GM18909 (cell line): ENCODE measurements around the gene IFNGR1.
A peak's percentile ranks its signal among the peaks of the same experiment; 100 is the strongest.

Experiments used
- ATAC-seq: cut with Tn5 transposase; IDR thresholded peaks from one replicate; pipeline ENCODE4 v1.9.1; 2021; ENCODE audit warnings: mild to moderate bottlenecking; ENCODE audit not compliant: unreplicated experiment, poor library complexity

IFNGR1 gene

GRCh38 chr6:137181891-137182653 is 37.1 kb downstream of the IFNGR1 start:
- ATAC-seq, result no peak

- no peak for ATAC-seq
Observed at GRCh38 chr6:137177611-137178010, 41.6 kb downstream of the IFNGR1 start.

GRCh38 chr6:137176729-137177128 is 42.5 kb downstream of the IFNGR1 start:
- no peak for ATAC-seq

- no peak for ATAC-seq
Observed at GRCh38 chr6:137175868-137176245, 43.3 kb downstream of the IFNGR1 start.

GRCh38 chr6:137175157-137175867 is 43.9 kb downstream of the IFNGR1 start:
- ATAC-seq, result no peak

DNA sequence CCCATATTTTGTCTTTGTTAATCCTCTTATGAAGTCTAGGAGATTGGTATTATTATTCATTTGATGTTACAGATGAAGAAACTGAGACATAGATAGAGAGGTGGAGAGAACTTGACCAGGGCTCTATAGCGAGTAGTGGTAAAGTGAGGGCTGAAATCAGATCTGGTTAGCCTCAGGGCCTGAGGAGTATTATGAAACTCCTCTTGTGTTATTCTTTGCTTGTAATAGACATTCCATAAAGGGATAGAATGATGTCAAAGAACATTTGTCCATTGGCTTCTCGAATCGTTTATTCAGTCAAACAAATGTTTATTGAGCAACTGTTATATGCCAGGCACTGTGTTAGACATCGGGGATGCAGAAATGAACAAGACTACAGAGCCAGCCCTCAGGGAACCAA is 45.7 kb downstream of the IFNGR1 start, which contains the start of gene IL22RA2:
Gene IL22RA2 (minus strand): TSS at position 144 of the 400 bp plus-strand sequence. CDS start 11,895 bp downstream, outside the sequence.
- no peak for ATAC-seq

DNA sequence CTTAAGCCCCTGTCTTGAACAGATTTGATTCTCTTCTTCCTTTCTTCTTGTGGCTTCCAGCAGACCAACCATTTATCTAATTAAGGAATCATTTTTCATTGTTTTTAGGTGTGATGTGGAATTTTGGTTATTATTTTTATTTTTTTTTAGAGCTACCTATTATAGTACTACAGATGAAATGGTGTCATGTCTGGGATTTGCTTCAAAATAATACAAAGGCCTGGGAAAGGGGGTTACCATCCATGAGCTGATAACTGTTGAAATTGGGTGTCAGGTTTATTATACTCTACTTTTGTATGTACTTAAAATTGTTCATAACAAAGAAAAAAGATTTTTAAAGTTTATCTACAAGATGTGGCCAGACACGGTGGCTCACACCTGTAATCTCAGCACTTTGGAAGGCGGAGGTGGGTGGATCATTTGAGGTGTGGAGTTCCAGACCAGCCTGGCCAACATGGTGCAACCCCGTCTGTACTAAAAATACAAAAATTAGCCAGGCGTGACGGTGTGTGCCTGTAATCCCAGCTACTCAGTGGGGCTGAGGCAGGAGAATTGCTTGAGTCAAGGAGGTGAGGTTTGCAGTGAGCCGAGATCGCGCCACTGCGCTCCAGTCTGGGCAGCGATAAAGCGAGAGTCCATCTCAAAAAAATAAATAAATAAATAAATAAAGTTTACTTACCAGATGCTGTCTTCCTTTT is 46.3 kb downstream of the IFNGR1 start:
- no peak for ATAC-seq

DNA sequence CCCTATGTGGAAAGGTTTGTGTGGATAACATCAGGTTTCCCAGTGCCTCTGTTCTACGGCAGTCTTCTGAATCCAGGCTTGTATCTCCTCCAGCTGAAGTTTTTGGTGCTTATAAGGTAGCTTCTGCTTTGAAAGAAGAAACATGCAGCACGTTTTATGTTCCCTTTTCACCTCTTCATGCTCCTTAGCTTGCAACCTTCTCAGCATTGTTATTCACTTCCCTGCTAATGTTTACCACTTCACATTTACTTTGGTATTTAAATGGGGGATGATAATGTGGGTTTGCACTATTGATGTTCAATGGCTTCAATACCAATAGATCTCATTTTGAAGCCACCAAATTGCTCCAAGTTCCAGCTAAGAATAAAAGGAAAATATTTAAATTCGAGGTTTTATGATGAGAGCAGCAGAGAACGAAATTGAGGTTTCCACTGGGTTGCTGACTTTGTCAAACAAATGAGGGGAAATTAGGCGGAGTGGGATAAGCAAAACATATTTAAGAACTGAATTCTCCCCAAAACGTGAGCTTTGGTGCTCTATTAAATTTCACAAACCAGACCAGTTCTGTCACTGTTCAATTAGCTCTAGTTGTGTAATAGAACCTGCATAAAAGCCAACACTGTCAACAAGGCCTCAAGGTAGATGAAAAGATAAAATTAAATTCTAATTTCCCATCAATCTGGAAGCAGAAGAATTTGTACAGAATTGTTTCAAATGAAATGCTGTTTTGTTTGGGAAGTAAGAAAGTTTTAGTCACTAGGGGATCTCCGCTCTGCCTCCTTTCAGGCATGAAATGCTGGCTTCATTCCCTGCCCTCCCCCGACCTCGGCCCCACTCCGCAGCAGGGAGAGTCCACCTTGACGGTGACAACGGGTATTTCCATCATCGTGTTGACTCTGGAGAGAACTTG is 47.1 kb downstream of the IFNGR1 start:
- no peak for ATAC-seq

DNA sequence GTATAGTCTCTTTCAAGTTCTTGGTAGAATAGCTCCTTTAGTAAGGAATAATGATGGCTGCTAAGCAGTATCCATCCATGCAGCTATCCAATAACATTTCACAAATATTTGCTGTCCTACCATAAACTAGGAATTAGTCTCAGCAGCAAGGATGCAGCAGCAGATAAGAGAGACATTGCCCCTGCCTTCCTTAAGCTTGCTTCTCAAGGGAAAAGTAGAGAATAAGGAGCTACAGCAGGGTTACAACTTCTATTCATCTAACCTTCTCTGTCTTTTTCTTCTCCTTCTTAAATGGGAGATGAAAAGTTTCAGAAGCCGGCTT is 48.2 kb downstream of the IFNGR1 start:
- no peak for ATAC-seq

- no peak for ATAC-seq
Observed at GRCh38 chr6:137170266-137171052, 48.7 kb downstream of the IFNGR1 start.

DNA sequence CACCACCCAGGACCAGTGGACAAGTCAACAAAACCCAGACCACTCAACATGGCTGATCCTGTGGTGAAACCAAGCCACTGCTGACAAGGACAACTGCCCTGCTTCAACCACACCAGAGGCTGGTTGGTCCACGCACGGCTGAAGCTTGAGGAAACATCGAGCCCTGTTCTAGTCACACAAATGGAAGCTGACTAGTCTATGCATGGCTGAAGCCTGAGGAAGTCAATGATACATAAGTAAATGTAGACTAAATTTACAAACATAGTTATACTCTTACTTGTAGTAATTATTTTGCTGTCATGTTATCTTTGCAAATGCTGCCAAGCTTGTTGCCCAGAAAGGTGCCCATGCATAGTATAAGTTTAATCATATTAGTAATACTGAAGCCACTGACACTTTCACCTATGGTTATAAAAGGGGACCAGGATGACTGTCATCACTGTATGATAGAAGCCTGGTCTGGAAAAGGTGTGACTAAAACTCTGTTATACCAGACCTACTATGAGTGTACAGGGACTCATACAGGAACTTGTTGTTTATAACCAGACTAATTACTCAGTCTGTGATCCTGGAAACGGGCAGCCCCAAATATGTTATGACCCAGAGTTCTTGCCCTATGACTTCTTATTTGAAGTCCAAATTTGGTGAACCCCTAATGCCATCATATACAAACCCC is 51.3 kb downstream of the IFNGR1 start:
- ATAC-seq, result no peak

DNA sequence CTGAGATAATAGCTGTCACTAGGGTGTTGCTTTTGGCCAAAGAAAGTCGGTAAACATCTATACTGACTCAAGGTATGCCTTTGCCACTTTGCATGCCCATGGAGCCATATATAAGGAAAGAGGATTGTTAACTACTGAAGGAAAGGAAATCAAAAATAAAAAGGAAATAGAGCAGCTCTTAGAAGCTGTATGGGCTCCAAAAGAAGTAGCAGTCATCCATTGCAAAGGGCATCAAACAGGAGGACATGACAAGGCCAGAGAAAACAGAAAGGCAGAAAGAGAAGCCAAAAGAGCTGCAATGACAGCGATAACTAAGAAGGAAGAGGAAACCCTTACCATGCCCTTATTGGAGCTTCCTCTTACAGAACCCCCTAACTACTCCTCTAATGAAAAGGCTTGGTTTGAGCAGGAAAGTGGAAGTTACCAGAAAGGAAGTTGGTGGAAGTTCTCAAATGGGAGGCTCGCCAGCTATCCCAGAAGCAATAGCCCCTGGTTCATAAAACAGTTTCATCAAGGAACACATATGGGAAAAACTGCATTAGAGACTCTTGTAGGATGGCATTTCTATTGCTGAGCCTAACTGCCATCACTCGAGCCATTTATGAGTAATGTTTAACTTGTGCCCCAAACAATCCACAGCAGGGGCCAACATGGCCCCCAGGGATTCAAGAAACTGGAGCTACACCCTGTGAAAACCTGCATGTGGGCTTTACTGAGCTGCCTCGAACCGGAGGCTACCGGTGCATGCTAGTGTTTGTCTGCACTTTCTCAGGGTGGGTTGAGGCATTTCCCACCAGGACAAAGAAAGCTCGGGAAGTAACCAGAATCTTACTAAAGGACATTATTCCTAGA is 52.7 kb downstream of the IFNGR1 start:
- ATAC-seq, result no peak

GRCh38 chr6:137165375-137166246 is 53.6 kb downstream of the IFNGR1 start:
- ATAC-seq, result peak; percentile 65

DNA sequence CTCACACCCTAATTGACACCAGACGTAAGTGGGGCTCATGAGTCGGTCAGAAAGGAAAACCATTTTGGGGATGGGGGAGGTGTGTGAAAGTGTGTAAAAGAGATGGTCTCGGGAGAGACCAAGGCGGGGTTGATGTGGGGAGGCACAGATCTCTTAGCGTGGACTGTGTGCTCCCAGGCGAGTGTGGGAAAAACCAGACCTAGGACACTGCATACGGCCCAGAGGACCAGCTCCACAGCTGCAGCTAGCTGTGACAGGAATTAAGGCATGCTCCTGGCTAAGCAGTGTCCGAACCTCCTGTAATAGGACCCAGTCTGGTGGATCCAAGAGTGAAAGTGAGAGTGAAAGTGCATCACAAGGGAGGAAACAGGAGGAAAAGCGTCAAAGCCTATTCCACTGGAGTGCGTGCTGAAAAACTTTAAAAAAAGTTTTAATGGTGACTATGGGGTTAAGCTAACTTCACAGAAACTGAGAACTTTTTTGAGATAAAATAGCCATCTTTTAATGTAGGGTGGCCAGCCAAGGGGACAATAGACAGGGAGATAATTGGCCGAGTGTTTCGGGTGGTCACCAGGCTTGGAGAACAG is 55.4 kb downstream of the IFNGR1 start:
- ATAC-seq, result no peak

DNA sequence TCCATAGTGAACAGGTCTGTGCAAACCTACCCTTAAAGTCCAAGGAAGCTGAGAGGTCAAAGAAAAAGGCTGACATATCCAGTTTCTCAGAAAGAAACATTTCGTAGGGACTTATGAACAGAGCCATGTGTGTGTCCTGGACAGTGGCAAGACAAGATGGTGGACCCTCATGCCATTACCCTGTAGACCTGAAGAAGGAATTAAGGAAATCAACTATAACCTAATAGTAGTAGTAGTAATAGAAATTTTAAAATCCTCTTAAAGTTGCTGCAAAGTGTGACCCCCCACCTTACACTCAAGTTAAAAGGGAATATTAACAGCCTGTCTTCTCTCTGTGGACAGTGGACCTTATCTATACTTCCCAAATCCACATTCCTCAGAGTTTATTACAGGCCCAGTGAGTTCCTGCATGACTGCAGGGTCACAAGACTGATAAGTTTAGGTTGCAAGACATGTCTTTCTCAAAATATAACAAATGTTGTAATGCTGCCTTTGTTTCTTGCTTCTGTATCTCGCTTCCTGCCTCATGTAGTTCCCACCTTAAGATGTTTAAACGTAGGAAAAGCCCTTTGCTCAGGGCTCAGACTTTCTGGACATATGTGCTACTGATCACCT is 56.4 kb downstream of the IFNGR1 start:
- ATAC-seq, result no peak

GRCh38 chr6:137161949-137162348 is 57.2 kb downstream of the IFNGR1 start:
- ATAC-seq, result no peak
